Peyer's patch (tissue), 4 donors: ENCODE results near the gene HOXB5. TPM values are rescaled to one million over a fixed set of nuclear protein-coding genes. Genes with fewer than 3 reads are reported as not detected.
A peak's percentile ranks its signal among the peaks of the same experiment; 100 is the strongest.

Experiments used
- DNase-seq, 3 donors: peaks; one replicate each; pipeline ENCODE4 v3.0.0-alpha.2; 2017 to 2019
- H3K27ac ChIP-seq, 4 donors: fragments of 200-600 bp; sonication (generic); one replicate each; pipeline ENCODE4 v1.5.1; 2016 to 2019
- H3K27me3 ChIP-seq, 2 donors: fragments of 200-600 bp; sonication (generic); one replicate each; pipeline ENCODE4 v1.5.1; 2019
- H3K36me3 ChIP-seq, 3 donors: fragments of 200-600 bp; sonication (generic); one replicate each; pipeline ENCODE4 v1.5.1; 2016 to 2019
- H3K4me1 ChIP-seq, 4 donors: fragments of 200-600 bp; sonication (generic); one replicate each; pipeline ENCODE4 v1.5.1; 2016 to 2019
- H3K4me3 ChIP-seq, 4 donors: fragments of 200-600 bp; sonication (generic); 1 replicate in 3 of 4; 2 replicates in 1 of 4; pipeline ENCODE4 v1.5.1; 2016 to 2019; ENCODE audit warnings: mild to moderate bottlenecking in 1 of 4
- H3K9me3 ChIP-seq, 4 donors: fragments of 200-600 bp; sonication (generic); one replicate each; pipeline ENCODE4 v1.5.1; 2016 to 2019; ENCODE audit warnings: mild to moderate bottlenecking in 1 of 4
- CTCF ChIP-seq, 6 experiments: fragments of 450-650 bp in 4 of 6; fragments of 200-600 bp in 2 of 6; sonication (generic) in 1 of 6; IDR thresholded peaks; one replicate each; pipeline ENCODE4 v1.5.1; 2017 to 2019; ENCODE audit warnings: antibody characterized with exemption in 6 of 6, mild to moderate bottlenecking in 3 of 6, moderate library complexity in 1 of 6
- POLR2A ChIP-seq, 2 donors: fragments of 450-650 bp; IDR thresholded peaks; one replicate each; pipeline ENCODE4 v1.5.1; 2017; ENCODE audit warnings: antibody characterized with exemption in 2 of 2, mild to moderate bottlenecking in 2 of 2, moderate library complexity in 2 of 2
- total RNA-seq, 4 donors: library from RNA; depleted of rRNA; stranded (reverse); fragments of >200 nt; gene quantifications; one replicate each; pipeline ENCODE4 v1.1.0, GENCODE V29; 2016

HOXB5 gene
- total RNA-seq, 4 donors from 2014 or later: 7.7 to 22.5 (median 15.0) TPM

GRCh38 chr17:48552466-48553189 is 41.0 kb downstream of the HOXB5 start:
- Histone ChIP-seq H3K4me1 (peaks cover 0 to 55% (median 2%) of the 10 kb centered on the region in 4 donors), H3K4me3 (peak overlapping the region in 1 of 4 donors; percentile 21), H3K36me3 (peaks cover 0 to 23% (median 3%) of the 10 kb centered on the region in 3 donors)

GRCh38 chr17:48551596-48552465 is 41.7 kb downstream of the HOXB5 start:
- Histone ChIP-seq H3K27ac (peak overlapping the region; percentile 38 to 96 (median 63)), H3K36me3 (peaks cover 0 to 23% (median 3%) of the 10 kb centered on the region in 3 donors), H3K27me3 (no peaks in the 10 kb centered on the region), H3K4me3 (peak overlapping the region in 1 of 4 donors; percentile 6), H3K4me1 (peaks cover 0 to 53% (median 0%) of the 10 kb centered on the region in 4 donors), H3K9me3 (no peaks in the 10 kb centered on the region)
- TF ChIP-seq CTCF (IDR thresholded peaks at IDR 0.05) (no peak), POLR2A (IDR thresholded peaks at IDR 0.05) (no peak)
- no peak for DNase-seq

More at GRCh38 chr17:48552466-48553189, 41.0 kb downstream of the HOXB5 start:
- TF ChIP-seq CTCF (IDR thresholded peaks at IDR 0.05): no peak
- no peak for TF ChIP-seq POLR2A (IDR thresholded peaks at IDR 0.05)
- Histone ChIP-seq H3K9me3 (no peaks in the 10 kb centered on the region), H3K27ac (peak overlapping the region; percentile 49 to 96 (median 63)), H3K27me3 (no peaks in the 10 kb centered on the region)
- DNase-seq: no peak

- H3K9me3 ChIP-seq: no peaks in the 10 kb centered on the region
- DNase-seq: no peak
- H3K4me1 ChIP-seq: peaks cover 0 to 53% (median 0%) of the 10 kb centered on the region in 4 donors
- H3K4me3 ChIP-seq: peak overlapping the region in 1 of 4 donors; percentile 10
- peak overlapping the region; percentile 42 to 96 (median 63) for H3K27ac ChIP-seq
- no peaks in the 10 kb centered on the region for H3K27me3 ChIP-seq
- H3K36me3 ChIP-seq: peaks cover 0 to 23% (median 3%) of the 10 kb centered on the region in 3 donors
- no peak for TF ChIP-seq POLR2A (IDR thresholded peaks at IDR 0.05)
- TF ChIP-seq CTCF (IDR thresholded peaks at IDR 0.05): no peak
Observed at GRCh38 chr17:48551214-48551555, 42.4 kb downstream of the HOXB5 start.

DNA sequence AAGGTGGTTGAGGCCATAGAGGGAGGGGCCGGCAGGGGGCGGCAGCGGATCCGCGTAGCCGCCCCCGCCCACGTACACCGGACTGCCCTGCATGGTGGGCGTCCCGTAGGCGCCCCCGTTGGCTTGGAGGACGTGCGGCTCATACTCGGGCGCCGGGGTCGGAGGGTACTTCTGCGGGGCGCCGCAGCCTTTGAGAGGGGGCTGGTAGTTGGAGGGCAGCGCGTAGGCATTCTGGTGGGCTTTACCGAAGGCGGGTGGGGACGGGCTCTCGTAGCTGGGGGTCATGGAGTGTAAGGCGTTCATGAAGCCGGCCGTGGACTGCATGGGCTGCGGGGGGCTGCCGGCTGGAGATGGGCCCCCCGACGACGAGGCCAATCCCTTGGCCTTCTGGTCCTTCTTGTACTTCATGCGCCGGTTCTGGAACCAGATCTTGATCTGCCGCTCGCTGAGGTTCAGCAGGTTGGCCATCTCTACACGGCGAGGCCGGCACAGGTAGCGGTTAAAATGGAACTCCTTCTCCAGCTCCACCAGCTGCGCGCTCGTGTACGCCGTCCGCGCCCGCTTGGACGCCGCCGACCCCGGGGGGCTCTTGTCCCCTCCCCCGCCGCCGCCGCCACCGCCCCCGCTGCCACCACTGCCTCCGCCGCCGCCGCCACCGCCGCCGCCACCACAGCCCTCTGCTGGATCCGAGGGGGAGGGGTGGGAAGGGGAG is 42.9 kb downstream of the HOXB5 start:
- TF ChIP-seq POLR2A (IDR thresholded peaks at IDR 0.05): no peak
- no peak for TF ChIP-seq CTCF (IDR thresholded peaks at IDR 0.05)
- no peaks in the 10 kb centered on the region for H3K27me3 ChIP-seq
- peaks cover 0 to 23% (median 3%) of the 10 kb centered on the region in 3 donors for H3K36me3 ChIP-seq
- peak overlapping the region; percentile 42 to 96 (median 63) for H3K27ac ChIP-seq
- H3K4me1 ChIP-seq: peaks cover 0 to 53% (median 0%) of the 10 kb centered on the region in 4 donors
- H3K4me3 ChIP-seq: peak overlapping the region in 1 of 4 donors; percentile 10
- H3K9me3 ChIP-seq: no peaks in the 10 kb centered on the region
- DNase-seq: no peak

DNA sequence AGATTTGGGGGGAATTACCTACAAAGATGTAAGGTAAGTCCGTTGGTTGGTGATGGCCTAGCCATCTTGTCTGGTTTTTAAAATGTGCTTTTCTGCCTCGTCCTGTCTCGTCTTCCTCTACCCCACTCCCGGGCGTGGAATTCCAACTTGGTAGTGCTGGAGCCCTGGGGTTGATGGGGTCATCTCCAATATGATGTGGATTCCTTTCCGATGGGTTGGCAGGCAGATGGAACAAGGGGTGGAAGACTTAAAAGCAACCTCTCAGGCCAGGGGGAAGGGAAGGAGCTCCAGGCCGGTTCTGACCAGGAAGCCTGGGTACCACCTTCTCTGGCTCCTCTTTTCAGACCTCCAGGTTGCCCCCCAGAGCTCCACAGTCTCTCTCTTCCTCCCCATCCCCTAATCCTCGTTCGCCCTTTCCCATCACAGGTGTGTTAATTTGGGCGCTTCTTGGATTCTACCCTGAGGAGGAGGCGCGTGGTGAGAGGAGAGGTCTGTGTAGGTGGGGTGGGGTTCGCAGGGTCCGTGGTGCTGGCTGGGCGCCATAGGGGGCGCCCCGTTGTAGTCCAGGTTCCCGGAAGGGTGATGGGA is 43.6 kb downstream of the HOXB5 start:
- Histone ChIP-seq H3K4me3 (peak overlapping the region in 1 of 4 donors; percentile 10), H3K36me3 (peaks cover 0 to 23% (median 3%) of the 10 kb centered on the region in 3 donors), H3K4me1 (peaks cover 0 to 48% (median 0%) of the 10 kb centered on the region in 4 donors), H3K9me3 (no peaks in the 10 kb centered on the region), H3K27ac (peak overlapping the region; percentile 42 to 96 (median 63)), H3K27me3 (no peaks in the 10 kb centered on the region)
- DNase-seq: no peak
- TF ChIP-seq CTCF (IDR thresholded peaks at IDR 0.05) (no peak), POLR2A (IDR thresholded peaks at IDR 0.05) (no peak)
